ENCODE data around the gene SLC47A2.

Gene SLC47A2

GRCh38 chr17:19747159-19747719 is 30.9 kb upstream of the SLC47A2 start:
- DNase-seq, result no peak

- no peak for DNase-seq
Observed at GRCh38 chr17:19746517-19746916, 30.1 kb upstream of the SLC47A2 start.

- DNase-seq, result peak; percentile 83
Observed at GRCh38 chr17:19744922-19745757, 28.8 kb upstream of the SLC47A2 start.

- no peak for DNase-seq
Observed at GRCh38 chr17:19744492-19744891, 28.1 kb upstream of the SLC47A2 start.

GRCh38 chr17:19743101-19744100 is 27.0 kb upstream of the SLC47A2 start:
- DNase-seq, result no peak

- no peak for DNase-seq
Observed at GRCh38 chr17:19742495-19742894, 26.1 kb upstream of the SLC47A2 start.

GRCh38 chr17:19741832-19742457 is 25.6 kb upstream of the SLC47A2 start:
- no peak for DNase-seq

- no peak for DNase-seq
Observed at GRCh38 chr17:19740933-19741332, 24.5 kb upstream of the SLC47A2 start.

GRCh38 chr17:19739241-19740201 is 23.1 kb upstream of the SLC47A2 start:
- no peak for DNase-seq

- DNase-seq, result no peak
Observed at GRCh38 chr17:19738757-19739156, 22.4 kb upstream of the SLC47A2 start.

- no peak for DNase-seq
Observed at GRCh38 chr17:19738073-19738449, 21.7 kb upstream of the SLC47A2 start.

- DNase-seq, result no peak
Observed at GRCh38 chr17:19737305-19738072, 21.1 kb upstream of the SLC47A2 start.

- no peak for DNase-seq
Observed at GRCh38 chr17:19736071-19736470, 19.7 kb upstream of the SLC47A2 start.

- DNase-seq, result no peak
Observed at GRCh38 chr17:19733953-19734526, 17.7 kb upstream of the SLC47A2 start.

GRCh38 chr17:19731626-19732025 is 15.2 kb upstream of the SLC47A2 start:
- no peak for DNase-seq

- no peak for DNase-seq
Observed at GRCh38 chr17:19730843-19731242, 14.5 kb upstream of the SLC47A2 start.

- DNase-seq, result no peak
Observed at GRCh38 chr17:19729900-19730299, 13.5 kb upstream of the SLC47A2 start.

GRCh38 chr17:19728084-19728495 is 11.7 kb upstream of the SLC47A2 start:
- DNase-seq, result no peak

GRCh38 chr17:19727501-19728078 is 11.2 kb upstream of the SLC47A2 start:
- no peak for DNase-seq

Data from activated CD4-positive, alpha-beta T cell treated with anti-CD3 and anti-CD28 coated beads, Interleukin-2, amount 50 U/mL, for 16 hours (primary cell).